Heart left ventricle (tissue), 16 donors: ENCODE measurements around the gene ALG10B. TPM values are rescaled to one million over a fixed set of nuclear protein-coding genes. Genes with fewer than 3 reads are reported as not detected.

Experiments
- ATAC-seq, 4 donors: fragments of 200-7000 bp; cut with Tn5 transposase; one replicate each; pipeline ENCODE4 v1.9.1; 2020 to 2022; ENCODE audit warnings: moderate library complexity in 4 of 4, mild to moderate bottlenecking in 3 of 4, moderate number of reproducible peaks in 1 of 4
- DNase-seq, 5 donors: peaks; one replicate each; pipeline ENCODE4 v3.0.0-alpha.2; 2020
- H3K27ac ChIP-seq, 12 donors: fragments of 200-600 bp; sonication (generic) in 4 of 12; one replicate each; pipeline versions ENCODE4 v1.5.0 to v1.8.0; 2016 to 2022; ENCODE audit warnings: mild to moderate bottlenecking in 2 of 12
- H3K27me3 ChIP-seq, 9 donors: fragments of 200-600 bp; sonication (generic) in 2 of 9; one replicate each; pipeline versions ENCODE4 v1.5.1 to v1.8.0; 2016 to 2022; ENCODE audit warnings: mild to moderate bottlenecking in 3 of 9
- H3K36me3 ChIP-seq, 9 donors: fragments of 200-600 bp; sonication (generic) in 2 of 9; one replicate each; pipeline versions ENCODE4 v1.5.0 to v1.8.0; 2018 to 2022; ENCODE audit warnings: mild to moderate bottlenecking in 2 of 9
- H3K4me1 ChIP-seq, 12 donors: fragments of 200-600 bp; sonication (generic) in 4 of 12; one replicate each; pipeline versions ENCODE4 v1.5.0 to v1.8.0; 2016 to 2022; ENCODE audit warnings: mild to moderate bottlenecking in 3 of 12
- H3K4me3 ChIP-seq, 12 donors: fragments of 200-600 bp; sonication (generic) in 4 of 12; one replicate each; pipeline versions ENCODE4 v1.5.0 to v1.8.0; 2017 to 2022; ENCODE audit warnings: mild to moderate bottlenecking in 9 of 12, moderate library complexity in 4 of 12
- H3K9me3 ChIP-seq, 12 donors: fragments of 200-600 bp; sonication (generic) in 4 of 12; one replicate each; pipeline versions ENCODE4 v1.5.0 to v1.8.0; 2016 to 2022; ENCODE audit warnings: mild to moderate bottlenecking in 1 of 12
- POLR2A ChIP-seq, 2 donors: fragments of 450-650 bp; IDR thresholded peaks; one replicate each; pipeline ENCODE4 v1.6.1; 2017; ENCODE audit warnings: antibody characterized with exemption in 2 of 2, mild to moderate bottlenecking in 2 of 2, moderate library complexity in 2 of 2
- WGBS, 4 donors: extraction: QIAGEN DNeasy Blood & Tissue Kit in 2 of 4; methylation state at CpG; one replicate each; pipeline versions ENCODE4 v1.1.5 to v1.1.7; 2013 to 2018; 5-methylcytosine and 5-hydroxymethylcytosine counted together
- intact Hi-C, 10 donors: fragments of 100-400 bp; cut with DNase I; formaldehyde crosslinking; loops; one replicate each; pipeline versions ENCODE4 v1.11.1 to v1.14.2; 2022
- polyA plus RNA-seq, 2 donors: library from polyadenylated mRNA; stranded (reverse); fragments of 200-250 nt; gene quantifications; one replicate each; pipeline ENCODE4 v1.2.3, GENCODE V29; 2013
- total RNA-seq, 9 donors: library from RNA; depleted of rRNA in 2 of 9; stranded (reverse); fragments of >200 nt in 2 of 9; fragmentation: NEBNext Ultra II Directional in 3 of 9; extraction: Animal tissue kit (Norgen Biotek cat#: 25700) in 3 of 9; gene quantifications; one replicate each; pipeline versions ENCODE4 v1.1.0 to v1.2.4, GENCODE V29; 2016 to 2023
- TF ChIP-seq, protein P1 (sequence below), 12 donors: fragments of 200-600 bp; sonication (generic) in 4 of 12; IDR thresholded peaks; one replicate each; pipeline versions ENCODE4 v1.5.0 to v1.8.0; 2018 to 2022; ENCODE audit warnings: antibody characterized with exemption in 12 of 12, mild to moderate bottlenecking in 5 of 12
- donor health status: ischemic (EF 13 %, LVEDD 7.1; RV severe dilation, severe dysfunction).
- donor health status: healthy with polysubstance abuse.
- donor health status: DM: no; HTN: yes; CAD: no.
- donor health status: DM: no; HTN: no; CAD: no.
- donor health status: ischemic (EF 25% LVEDD 6.9; RV normal size, moderate dysfunction).
- donor health status: ischemic (EF 25% LVEDD 5.7; RV mildly dilated, moderate dysfunction).
- donor health status: healthy.
- donor health status: DM: yes; HTN: yes; CAD: no.
- donor health status: ischemic (EF 35%, LVEDD 5.7; RV mildly dilated, moderate dysfunction).
- donor health status: nonischemic (EF 11% LVEDD 7.7; RV severe dilation, severe dysfunction).
- donor health status: DM: yes; HTN: yes; CAD: no.
- donor health status: PGD.
- donor health status: ischemic (EF 29% LVEDD 5.4; RV normal size, mild dysfunction).
- donor health status: nonischemic (EF 23%, LVEDD 6.1; RV moderate dilation, normal function).

ALG10B gene
- total and polyA plus RNA-seq, 11 donors: 1.2 to 8.0 (median 5.3) TPM

DNA sequence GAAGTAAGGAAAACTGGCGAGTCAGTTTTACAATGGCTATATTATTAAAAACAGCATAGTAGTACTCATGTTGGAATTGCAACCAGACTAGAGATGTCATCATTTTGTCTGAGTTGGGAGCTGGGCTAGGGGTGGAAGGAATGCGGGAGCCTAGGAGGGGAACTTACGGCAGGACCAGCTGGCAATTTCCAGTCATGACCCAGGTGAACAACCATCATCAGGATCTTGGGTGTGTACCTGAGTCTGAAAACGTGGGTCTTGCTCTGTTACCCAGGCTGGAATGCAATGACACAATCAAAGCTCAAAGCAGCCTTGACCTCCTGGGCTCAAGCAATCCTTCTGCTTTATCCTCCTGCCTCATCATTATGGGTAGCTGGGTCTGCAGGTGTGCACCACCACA lies 50.9 kb downstream of the ALG10B start:
- Histone ChIP-seq H3K27me3 (no peaks in the 10 kb centered on the region), H3K36me3 (no peaks in the 10 kb centered on the region), H3K9me3 (no peaks in the 10 kb centered on the region), H3K27ac (no peak overlapping the region), H3K4me1 (no peaks in the 10 kb centered on the region), H3K4me3 (no peak overlapping the region)
- TF ChIP-seq, protein P1, sequence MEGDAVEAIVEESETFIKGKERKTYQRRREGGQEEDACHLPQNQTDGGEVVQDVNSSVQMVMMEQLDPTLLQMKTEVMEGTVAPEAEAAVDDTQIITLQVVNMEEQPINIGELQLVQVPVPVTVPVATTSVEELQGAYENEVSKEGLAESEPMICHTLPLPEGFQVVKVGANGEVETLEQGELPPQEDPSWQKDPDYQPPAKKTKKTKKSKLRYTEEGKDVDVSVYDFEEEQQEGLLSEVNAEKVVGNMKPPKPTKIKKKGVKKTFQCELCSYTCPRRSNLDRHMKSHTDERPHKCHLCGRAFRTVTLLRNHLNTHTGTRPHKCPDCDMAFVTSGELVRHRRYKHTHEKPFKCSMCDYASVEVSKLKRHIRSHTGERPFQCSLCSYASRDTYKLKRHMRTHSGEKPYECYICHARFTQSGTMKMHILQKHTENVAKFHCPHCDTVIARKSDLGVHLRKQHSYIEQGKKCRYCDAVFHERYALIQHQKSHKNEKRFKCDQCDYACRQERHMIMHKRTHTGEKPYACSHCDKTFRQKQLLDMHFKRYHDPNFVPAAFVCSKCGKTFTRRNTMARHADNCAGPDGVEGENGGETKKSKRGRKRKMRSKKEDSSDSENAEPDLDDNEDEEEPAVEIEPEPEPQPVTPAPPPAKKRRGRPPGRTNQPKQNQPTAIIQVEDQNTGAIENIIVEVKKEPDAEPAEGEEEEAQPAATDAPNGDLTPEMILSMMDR (IDR thresholded peaks at IDR 0.05): no peak
- 67 to 74% (median 71%) methylated on average over 4 of the region's 4 CpGs for WGBS, 4 donors
- intact Hi-C loops: no loop called here
- DNase-seq (no peak), ATAC-seq (no peak)

DNA sequence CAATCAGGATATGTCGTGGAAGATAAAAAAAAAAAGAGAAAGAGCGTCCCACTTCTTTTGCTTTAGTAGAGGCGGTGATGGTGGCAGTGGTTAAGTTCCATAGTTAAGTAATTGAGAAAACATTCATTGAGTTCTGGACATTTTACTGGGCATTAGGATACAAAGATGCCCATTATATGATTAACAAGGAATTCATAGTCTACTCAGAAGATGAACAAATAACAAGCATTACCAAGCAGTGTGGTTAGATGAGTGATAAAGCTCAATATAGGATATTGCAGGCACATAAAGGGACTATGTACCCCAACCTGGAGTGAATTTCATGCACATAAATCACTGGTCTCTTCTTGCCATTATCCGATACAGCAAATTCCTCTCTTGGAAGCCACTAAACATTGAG lies 53.7 kb downstream of the ALG10B start:
- H3K27ac ChIP-seq: no peak overlapping the region
- no peak overlapping the region for H3K4me3 ChIP-seq
- no peaks in the 10 kb centered on the region for H3K9me3 ChIP-seq
- intact Hi-C loops: no loop called here
- no peaks in the 10 kb centered on the region for H3K36me3 ChIP-seq
- TF ChIP-seq, protein P1 (IDR thresholded peaks at IDR 0.05): no peak
- no peak for TF ChIP-seq POLR2A (IDR thresholded peaks at IDR 0.05)
- ATAC-seq (no peak), DNase-seq (no peak)
- 62 to 87% (median 86%) methylated on average over 4 of the region's 4 CpGs for WGBS, 4 donors
- H3K27me3 ChIP-seq: no peaks in the 10 kb centered on the region
- no peaks in the 10 kb centered on the region for H3K4me1 ChIP-seq

DNA sequence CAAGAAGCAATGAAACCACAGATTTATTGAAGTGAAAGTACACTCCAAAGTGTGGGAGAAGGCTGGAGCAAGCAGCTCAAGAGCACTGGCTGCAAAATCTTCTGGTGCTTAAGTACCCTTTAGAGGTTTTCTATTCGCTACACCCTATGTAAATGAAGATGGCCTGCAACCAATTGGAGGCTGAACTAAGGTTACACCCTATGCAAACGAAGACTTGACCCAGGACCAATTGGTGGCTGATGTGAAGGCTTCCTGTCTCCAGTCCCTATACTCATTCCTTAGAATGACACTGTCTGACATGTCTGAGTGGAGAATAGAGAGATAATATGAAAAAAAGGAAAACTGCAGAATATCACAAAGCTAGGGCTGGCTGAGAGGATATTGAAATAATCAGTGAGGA lies 57.2 kb downstream of the ALG10B start:
- intact Hi-C loops: no loop called here
- 35 to 51% (median 49%) methylated on average over 2 of the region's 2 CpGs for whole genome bisulfite sequencing, 4 donors
- no peak for DNase-seq
- Histone ChIP-seq H3K27ac (no peak overlapping the region), H3K36me3 (no peaks in the 10 kb centered on the region), H3K4me3 (no peak overlapping the region), H3K4me1 (no peaks in the 10 kb centered on the region), H3K27me3 (no peaks in the 10 kb centered on the region), H3K9me3 (peaks cover 0 to 10% (median 0%) of the 10 kb centered on the region in 12 donors)
- no peak for ATAC-seq
- TF ChIP-seq POLR2A (IDR thresholded peaks at IDR 0.05): no peak
- TF ChIP-seq, protein P1 (IDR thresholded peaks at IDR 0.05): no peak

GRCh38 chr12:38374751-38375150 lies 58.2 kb downstream of the ALG10B start:
- TF ChIP-seq, protein P1 (IDR thresholded peaks at IDR 0.05): no peak
- no peak for TF ChIP-seq POLR2A (IDR thresholded peaks at IDR 0.05)
- Histone ChIP-seq H3K27me3 (no peaks in the 10 kb centered on the region), H3K4me3 (no peak overlapping the region), H3K27ac (no peak overlapping the region), H3K4me1 (no peaks in the 10 kb centered on the region), H3K36me3 (no peaks in the 10 kb centered on the region), H3K9me3 (peaks cover 0 to 19% (median 0%) of the 10 kb centered on the region in 12 donors)
- no peak for ATAC-seq
- intact Hi-C loops: no loop called here
- DNase-seq: no peak
